GM12864 (cell line): Measurements from ENCODE around the gene LENG8.
"Not testable (repeated sequence)": the region's sequence is repeated elsewhere in the genome, so short reads cannot be mapped to it uniquely, and the experiment has no call there.

Source experiments
- DNase-seq: peaks from one replicate; pipeline ENCODE4 v3.0.0-alpha.2; 2011; ENCODE audit warnings: low read depth
- H3K4me3 ChIP-seq: 2 replicates; pipeline ENCODE4 v1.5.1; 2011; ENCODE audit warnings: mild to moderate bottlenecking, low read depth, low read length, control low read depth
- CTCF ChIP-seq: IDR thresholded peaks from 2 replicates; pipeline ENCODE4 v1.5.1; 2011; ENCODE audit warnings: low read depth, mild to moderate bottlenecking, moderate library complexity, low read length, control low read depth, inconsistent platforms; ENCODE audit errors: missing control alignments

LENG8 gene

GRCh38 chr19:54506079-54506478 is 57.1 kb downstream of the LENG8 start:
- no peak for TF ChIP-seq CTCF

GRCh38 chr19:54507038-54507717 is 58.2 kb downstream of the LENG8 start:
- DNase-seq, H3K4me3 ChIP-seq: not testable (repeated sequence)

More at GRCh38 chr19:54506079-54506478, 57.1 kb downstream of the LENG8 start:
- no peak overlapping the region for H3K4me3 ChIP-seq
- DNase-seq = no peak

GRCh38 chr19:54507824-54508223 is 58.8 kb downstream of the LENG8 start:
- no peak for TF ChIP-seq CTCF
- no peak for DNase-seq

GRCh38 chr19:54508487-54508886 is 59.5 kb downstream of the LENG8 start:
- not testable (repeated sequence) for DNase-seq

More at GRCh38 chr19:54507824-54508223, 58.8 kb downstream of the LENG8 start:
- no peak overlapping the region for H3K4me3 ChIP-seq

GRCh38 chr19:54509200-54509940 is 60.4 kb downstream of the LENG8 start:
- H3K4me3 ChIP-seq, DNase-seq: not testable (repeated sequence)

More at GRCh38 chr19:54508487-54508886, 59.5 kb downstream of the LENG8 start:
- H3K4me3 ChIP-seq = not testable (repeated sequence)
